ENCODE results near the gene GCFC2.
A peak's percentile ranks its signal among the peaks of the same experiment; 100 is the strongest.

GCFC2 gene

GRCh38 chr2:75710577-75711253 is at the start of gene GCFC2:
Gene GCFC2 (minus strand): TSS chr2:75710915. CDS start chr2:75710855, 60 bp downstream.
- Histone ChIP-seq H3K9ac (ENCODE audit: insufficient read length, low read depth) (peak within 1 kb of the TSS; percentile 82), H3K36me3 (ENCODE audit: insufficient read depth, insufficient read length, low read length) (peaks cover 5% of the 10 kb centered on the region), H3K4me1 (ENCODE audit: insufficient read depth, insufficient read length) (no peaks in the 10 kb centered on the region), H3K4me3 (ENCODE audit: insufficient read length, low read depth) (peak within 1 kb of the TSS; percentile 65), H3K27me3 (ENCODE audit: insufficient read depth, insufficient read length) (no peaks in the 10 kb centered on the region), H3K9me3 (ENCODE audit: insufficient read depth, low read length) (no peaks in the 10 kb centered on the region)
- TF ChIP-seq SUZ12 (IDR thresholded peaks at IDR 0.05; ENCODE audit: extremely low read depth, insufficient read depth, insufficient read length) (no peak), YY1 (IDR thresholded peaks at IDR 0.05; ENCODE audit: insufficient read depth, insufficient read length) (no peak)
- peak; percentile 78 for DNase-seq (ENCODE audit: low read depth, low spot score)

GRCh38 chr2:75752828-75753227 is 42.1 kb upstream of the GCFC2 start:
- no peak overlapping the region for H3K4me3 ChIP-seq (ENCODE audit: insufficient read length, low read depth)
- H3K36me3 ChIP-seq (ENCODE audit: insufficient read depth, insufficient read length, low read length): no peaks in the 10 kb centered on the region
- TF ChIP-seq ZNF274 (IDR thresholded peaks at IDR 0.05; ENCODE audit: low read depth, low read length) (no peak), SUZ12 (IDR thresholded peaks at IDR 0.05; ENCODE audit: extremely low read depth, insufficient read depth, insufficient read length) (no peak), YY1 (IDR thresholded peaks at IDR 0.05; ENCODE audit: insufficient read depth, insufficient read length) (no peak)
- no peaks in the 10 kb centered on the region for H3K27me3 ChIP-seq (ENCODE audit: insufficient read depth, insufficient read length)
- H3K9me3 ChIP-seq (ENCODE audit: insufficient read depth, low read length): no peaks in the 10 kb centered on the region
- no peak for DNase-seq (ENCODE audit: low read depth, low spot score)
- no peaks in the 10 kb centered on the region for H3K4me1 ChIP-seq (ENCODE audit: insufficient read depth, insufficient read length)
- no peak overlapping the region for H3K9ac ChIP-seq (ENCODE audit: insufficient read length, low read depth)

GRCh38 chr2:75751824-75752468 is 41.2 kb upstream of the GCFC2 start:
- H3K27me3 ChIP-seq (ENCODE audit: insufficient read depth, insufficient read length): no peaks in the 10 kb centered on the region
- TF ChIP-seq SUZ12 (IDR thresholded peaks at IDR 0.05; ENCODE audit: extremely low read depth, insufficient read depth, insufficient read length) (no peak), YY1 (IDR thresholded peaks at IDR 0.05; ENCODE audit: insufficient read depth, insufficient read length) (no peak), ZNF274 (IDR thresholded peaks at IDR 0.05; ENCODE audit: low read depth, low read length) (no peak)
- H3K4me1 ChIP-seq (ENCODE audit: insufficient read depth, insufficient read length): no peaks in the 10 kb centered on the region
- no peaks in the 10 kb centered on the region for H3K36me3 ChIP-seq (ENCODE audit: insufficient read depth, insufficient read length, low read length)
- no peak for DNase-seq (ENCODE audit: low read depth, low spot score)
- no peak overlapping the region for H3K9ac ChIP-seq (ENCODE audit: insufficient read length, low read depth)
- H3K9me3 ChIP-seq (ENCODE audit: insufficient read depth, low read length): no peaks in the 10 kb centered on the region
- H3K4me3 ChIP-seq (ENCODE audit: insufficient read length, low read depth): no peak overlapping the region

- no peak overlapping the region for H3K4me3 ChIP-seq (ENCODE audit: insufficient read length, low read depth)
Observed at GRCh38 chr2:75751360-75751759, 40.6 kb upstream of the GCFC2 start.

GRCh38 chr2:75737961-75738360 is 27.2 kb upstream of the GCFC2 start:
- Histone ChIP-seq H3K4me1 (ENCODE audit: insufficient read depth, insufficient read length) (no peaks in the 10 kb centered on the region), H3K4me3 (ENCODE audit: insufficient read length, low read depth) (no peak overlapping the region), H3K36me3 (ENCODE audit: insufficient read depth, insufficient read length, low read length) (no peaks in the 10 kb centered on the region), H3K9ac (ENCODE audit: insufficient read length, low read depth) (no peak overlapping the region), H3K9me3 (ENCODE audit: insufficient read depth, low read length) (no peaks in the 10 kb centered on the region), H3K27me3 (ENCODE audit: insufficient read depth, insufficient read length) (no peaks in the 10 kb centered on the region)
- no peak for TF ChIP-seq SUZ12 (IDR thresholded peaks at IDR 0.05; ENCODE audit: extremely low read depth, insufficient read depth, insufficient read length)
- TF ChIP-seq ZNF274 (IDR thresholded peaks at IDR 0.05; ENCODE audit: low read depth, low read length): no peak
- no peak for TF ChIP-seq YY1 (IDR thresholded peaks at IDR 0.05; ENCODE audit: insufficient read depth, insufficient read length)
- DNase-seq (ENCODE audit: low read depth, low spot score): no peak

More at GRCh38 chr2:75751360-75751759, 40.6 kb upstream of the GCFC2 start:
- no peak overlapping the region for H3K9ac ChIP-seq (ENCODE audit: insufficient read length, low read depth)
- no peaks in the 10 kb centered on the region for H3K27me3 ChIP-seq (ENCODE audit: insufficient read depth, insufficient read length)
- no peaks in the 10 kb centered on the region for H3K36me3 ChIP-seq (ENCODE audit: insufficient read depth, insufficient read length, low read length)
- TF ChIP-seq SUZ12 (IDR thresholded peaks at IDR 0.05; ENCODE audit: extremely low read depth, insufficient read depth, insufficient read length): no peak
- TF ChIP-seq YY1 (IDR thresholded peaks at IDR 0.05; ENCODE audit: insufficient read depth, insufficient read length): no peak
- no peak for TF ChIP-seq ZNF274 (IDR thresholded peaks at IDR 0.05; ENCODE audit: low read depth, low read length)
- no peak for DNase-seq (ENCODE audit: low read depth, low spot score)
- H3K4me1 ChIP-seq (ENCODE audit: insufficient read depth, insufficient read length): no peaks in the 10 kb centered on the region
- no peaks in the 10 kb centered on the region for H3K9me3 ChIP-seq (ENCODE audit: insufficient read depth, low read length)

GRCh38 chr2:75736276-75736675 is 25.6 kb upstream of the GCFC2 start:
- DNase-seq (ENCODE audit: low read depth, low spot score): no peak
- no peak overlapping the region for H3K9ac ChIP-seq (ENCODE audit: insufficient read length, low read depth)

GRCh38 chr2:75729861-75730260 is 19.1 kb upstream of the GCFC2 start:
- DNase-seq (ENCODE audit: low read depth, low spot score): no peak
- H3K27me3 ChIP-seq (ENCODE audit: insufficient read depth, insufficient read length): no peaks in the 10 kb centered on the region
- H3K9me3 ChIP-seq (ENCODE audit: insufficient read depth, low read length): no peaks in the 10 kb centered on the region

More at GRCh38 chr2:75736276-75736675, 25.6 kb upstream of the GCFC2 start:
- no peaks in the 10 kb centered on the region for H3K36me3 ChIP-seq (ENCODE audit: insufficient read depth, insufficient read length, low read length)
- TF ChIP-seq SUZ12 (IDR thresholded peaks at IDR 0.05; ENCODE audit: extremely low read depth, insufficient read depth, insufficient read length) (no peak), YY1 (IDR thresholded peaks at IDR 0.05; ENCODE audit: insufficient read depth, insufficient read length) (no peak), ZNF274 (IDR thresholded peaks at IDR 0.05; ENCODE audit: low read depth, low read length) (no peak)
- H3K4me3 ChIP-seq (ENCODE audit: insufficient read length, low read depth): no peak overlapping the region
- H3K9me3 ChIP-seq (ENCODE audit: insufficient read depth, low read length): no peaks in the 10 kb centered on the region
- H3K27me3 ChIP-seq (ENCODE audit: insufficient read depth, insufficient read length): no peaks in the 10 kb centered on the region
- H3K4me1 ChIP-seq (ENCODE audit: insufficient read depth, insufficient read length): no peaks in the 10 kb centered on the region

More at GRCh38 chr2:75729861-75730260, 19.1 kb upstream of the GCFC2 start:
- TF ChIP-seq SUZ12 (IDR thresholded peaks at IDR 0.05; ENCODE audit: extremely low read depth, insufficient read depth, insufficient read length): no peak
- TF ChIP-seq YY1 (IDR thresholded peaks at IDR 0.05; ENCODE audit: insufficient read depth, insufficient read length): no peak
- no peak for TF ChIP-seq ZNF274 (IDR thresholded peaks at IDR 0.05; ENCODE audit: low read depth, low read length)
- Histone ChIP-seq H3K4me3 (ENCODE audit: insufficient read length, low read depth) (no peak overlapping the region), H3K4me1 (ENCODE audit: insufficient read depth, insufficient read length) (no peaks in the 10 kb centered on the region), H3K36me3 (ENCODE audit: insufficient read depth, insufficient read length, low read length) (no peaks in the 10 kb centered on the region), H3K9ac (ENCODE audit: insufficient read length, low read depth) (no peak overlapping the region)
